Thyroid gland (tissue), 4 donors: ENCODE measurements around the gene ITGA8.

Experiments
- POLR2A ChIP-seq, 2 donors: fragments of 450-650 bp; IDR thresholded peaks; one replicate each; pipeline ENCODE4 v1.6.1; 2017; ENCODE audit warnings: antibody characterized with exemption in 2 of 2, mild to moderate bottlenecking in 2 of 2, moderate library complexity in 1 of 2
- TF ChIP-seq, protein P1 (sequence below), 6 experiments: fragments of 200-600 bp in 3 of 6; fragments of 450-650 bp in 3 of 6; sonication (generic) in 3 of 6; IDR thresholded peaks; one replicate each; pipeline ENCODE4 v1.5.1; 2016 to 2019; ENCODE audit warnings: antibody characterized with exemption in 6 of 6, mild to moderate bottlenecking in 2 of 6, inconsistent platforms in 1 of 6, moderate library complexity in 1 of 6

DNA sequence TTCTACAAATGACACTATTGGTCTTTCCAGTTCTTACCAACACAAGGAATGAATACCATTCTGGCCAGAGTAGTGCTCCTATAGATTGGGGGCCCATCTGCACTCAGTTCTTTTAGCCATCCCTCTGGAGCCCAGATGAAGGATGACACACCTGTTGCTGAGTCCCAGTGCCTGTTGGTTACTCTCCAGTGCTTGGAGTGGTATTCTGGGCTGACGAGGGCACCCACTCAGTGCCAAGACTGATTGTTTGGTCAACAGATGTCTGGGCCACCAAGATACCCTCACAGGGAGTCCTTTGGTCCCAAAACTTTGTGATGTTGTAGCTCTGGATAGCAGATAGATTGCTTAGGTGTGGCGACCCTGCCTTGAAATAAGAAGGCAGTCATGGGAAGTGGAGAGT, 23.7 kb upstream of the ITGA8 start:
- TF ChIP-seq, protein P1, sequence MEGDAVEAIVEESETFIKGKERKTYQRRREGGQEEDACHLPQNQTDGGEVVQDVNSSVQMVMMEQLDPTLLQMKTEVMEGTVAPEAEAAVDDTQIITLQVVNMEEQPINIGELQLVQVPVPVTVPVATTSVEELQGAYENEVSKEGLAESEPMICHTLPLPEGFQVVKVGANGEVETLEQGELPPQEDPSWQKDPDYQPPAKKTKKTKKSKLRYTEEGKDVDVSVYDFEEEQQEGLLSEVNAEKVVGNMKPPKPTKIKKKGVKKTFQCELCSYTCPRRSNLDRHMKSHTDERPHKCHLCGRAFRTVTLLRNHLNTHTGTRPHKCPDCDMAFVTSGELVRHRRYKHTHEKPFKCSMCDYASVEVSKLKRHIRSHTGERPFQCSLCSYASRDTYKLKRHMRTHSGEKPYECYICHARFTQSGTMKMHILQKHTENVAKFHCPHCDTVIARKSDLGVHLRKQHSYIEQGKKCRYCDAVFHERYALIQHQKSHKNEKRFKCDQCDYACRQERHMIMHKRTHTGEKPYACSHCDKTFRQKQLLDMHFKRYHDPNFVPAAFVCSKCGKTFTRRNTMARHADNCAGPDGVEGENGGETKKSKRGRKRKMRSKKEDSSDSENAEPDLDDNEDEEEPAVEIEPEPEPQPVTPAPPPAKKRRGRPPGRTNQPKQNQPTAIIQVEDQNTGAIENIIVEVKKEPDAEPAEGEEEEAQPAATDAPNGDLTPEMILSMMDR (IDR thresholded peaks at IDR 0.05): no peak
- TF ChIP-seq POLR2A (IDR thresholded peaks at IDR 0.05): no peak
